Measurements from ENCODE around the gene HPSE2.
A peak's percentile ranks its signal among the peaks of the same experiment; 100 is the strongest.

HPSE2 gene

DNA sequence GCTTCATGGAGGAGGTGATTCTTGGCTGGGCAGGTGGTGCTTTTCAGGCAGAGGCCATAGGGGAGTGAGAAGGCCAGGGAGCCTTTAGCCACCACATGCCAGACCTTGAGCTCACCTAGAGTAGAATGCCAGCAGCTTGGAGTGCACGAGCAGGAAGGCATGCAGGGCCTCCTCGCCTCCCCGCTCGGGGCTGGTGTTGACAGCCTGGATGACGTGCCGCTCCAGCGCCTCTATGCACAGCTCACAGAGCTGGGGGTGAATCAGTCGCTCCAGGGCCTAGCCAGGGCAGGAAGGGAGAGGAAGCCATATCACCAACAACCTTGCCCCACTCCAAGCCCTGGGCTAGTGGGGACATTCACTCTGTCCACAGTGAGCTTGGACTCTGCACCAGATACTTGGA, 804.6 kb downstream of the HPSE2 start:
- no peak for DNase-seq (ENCODE audit: low spot score)

DNA sequence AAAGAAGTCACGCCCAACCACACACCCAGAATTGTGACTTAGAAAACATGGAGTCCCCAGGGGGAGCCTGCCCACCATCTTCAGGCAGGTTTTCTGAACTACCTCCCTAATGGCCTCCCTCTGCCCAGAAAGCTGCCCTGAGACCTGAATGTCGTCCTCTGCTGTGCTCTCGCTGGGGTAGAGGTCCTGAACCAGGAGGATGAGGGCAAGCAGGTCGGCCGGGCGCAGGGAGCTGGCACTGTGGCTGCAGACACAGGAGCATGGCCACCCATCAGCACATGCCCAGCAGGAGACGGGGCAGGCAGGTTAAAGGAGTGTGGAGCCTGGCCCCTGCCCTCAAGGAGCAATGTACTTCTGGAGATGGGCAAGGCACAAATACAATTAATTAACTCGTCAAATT, 805.2 kb downstream of the HPSE2 start:
- no peak for DNase-seq (ENCODE audit: low spot score)

DNA sequence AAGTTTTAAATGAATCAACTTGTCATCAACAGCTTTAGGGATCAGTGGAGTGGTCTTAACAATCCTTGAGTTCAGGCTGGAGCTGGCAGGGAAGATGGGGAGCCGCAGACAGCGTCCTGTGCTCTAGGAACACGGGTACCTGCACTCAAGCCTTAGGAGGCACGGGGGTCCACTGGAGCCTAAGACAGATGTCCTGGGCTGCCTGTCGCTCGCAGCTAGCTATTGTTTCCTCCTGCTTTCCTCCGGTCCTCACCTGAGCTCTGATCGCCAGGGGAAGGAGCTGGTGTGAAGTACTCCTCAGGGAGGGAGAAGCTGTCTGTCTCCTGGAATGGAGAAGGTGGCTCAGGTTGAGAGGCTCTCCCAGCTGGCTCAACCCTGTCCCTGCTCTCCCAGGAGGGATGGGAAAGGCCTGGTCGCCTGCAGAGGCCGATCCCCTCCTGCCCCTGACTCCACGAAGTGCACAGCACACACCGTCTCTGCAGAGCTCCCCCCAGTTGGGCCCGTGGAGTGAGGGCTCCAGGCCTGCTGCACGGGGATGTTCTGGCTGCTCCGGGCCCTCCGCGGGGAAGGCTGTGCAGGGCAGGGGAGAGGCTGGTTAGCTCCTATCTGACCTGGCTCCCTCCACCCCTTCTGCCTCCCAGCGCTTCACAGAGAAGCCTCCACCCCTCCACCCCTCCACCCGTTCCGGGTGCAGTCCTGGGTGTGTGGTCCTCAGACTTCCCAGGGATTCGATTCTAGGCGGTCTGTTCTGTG, 806.2 kb downstream of the HPSE2 start:
- DNase-seq (ENCODE audit: low spot score) = no peak

DNA sequence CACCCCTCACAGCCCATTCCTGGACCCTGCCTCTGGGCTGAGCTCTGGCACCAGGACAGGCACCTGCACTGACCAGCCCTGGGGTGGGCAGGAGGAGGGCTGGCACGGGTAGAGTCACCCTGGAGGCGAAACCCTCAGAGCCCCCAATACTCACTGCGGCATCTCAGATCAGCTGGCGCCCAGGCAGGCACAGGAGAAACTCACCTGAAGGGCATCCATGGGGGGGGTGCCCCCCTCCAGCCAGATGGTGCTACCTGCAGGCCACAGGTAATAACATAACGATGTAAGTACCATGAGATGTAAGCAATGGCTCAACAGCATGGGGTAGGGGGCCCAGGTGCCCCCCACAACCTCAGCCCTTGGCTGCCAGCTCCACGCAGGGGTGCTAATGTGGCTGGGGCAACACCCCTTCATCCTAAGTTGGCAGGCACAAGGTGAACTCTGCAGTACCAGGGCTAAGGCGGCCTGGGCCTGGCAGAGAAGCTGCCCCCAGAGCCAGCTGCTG, 808.6 kb downstream of the HPSE2 start:
- DNase-seq (ENCODE audit: low spot score) = no peak

DNA sequence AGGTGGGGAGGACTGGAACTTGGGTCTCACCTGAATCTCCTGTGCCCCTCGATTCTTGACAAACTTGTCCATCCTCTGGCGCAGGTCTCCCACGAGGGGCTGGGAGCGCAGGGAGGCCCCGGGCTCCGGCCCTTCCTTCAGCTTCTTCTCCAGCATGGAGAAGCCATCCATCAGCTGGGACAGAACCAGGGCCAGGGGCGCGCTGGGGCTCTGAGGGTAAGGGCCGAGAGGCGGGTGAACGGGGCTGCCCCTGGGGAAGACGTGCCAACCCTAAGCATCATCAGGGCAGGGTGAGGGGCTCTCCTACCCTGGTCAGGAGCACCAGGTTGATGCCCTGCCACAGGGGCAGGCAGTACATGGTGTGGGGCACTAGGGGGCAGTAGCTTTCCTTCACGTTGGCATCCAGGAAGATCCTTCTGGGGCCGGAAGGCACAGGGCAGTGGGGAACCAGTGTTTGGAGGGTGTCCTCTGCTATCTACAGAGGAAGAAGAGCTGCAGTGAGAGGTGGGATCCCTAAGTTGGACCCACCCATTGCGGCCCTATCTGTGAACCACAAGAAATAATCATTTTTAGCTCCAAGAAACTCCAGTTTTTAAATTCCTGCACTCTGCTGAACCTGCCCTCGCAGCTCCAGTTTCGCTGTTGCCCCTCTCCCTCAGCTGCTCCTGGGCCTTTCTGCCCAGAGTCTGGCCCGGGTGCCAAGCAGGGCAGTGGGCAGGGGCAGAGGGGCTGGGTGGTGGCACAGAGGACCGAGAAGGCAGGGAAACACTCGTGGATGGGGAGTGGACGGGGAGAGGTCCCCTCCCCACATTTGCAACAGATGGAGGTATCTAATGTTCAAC, 809.9 kb downstream of the HPSE2 start:
- DNase-seq (ENCODE audit: low spot score) = peak; percentile 23

DNA sequence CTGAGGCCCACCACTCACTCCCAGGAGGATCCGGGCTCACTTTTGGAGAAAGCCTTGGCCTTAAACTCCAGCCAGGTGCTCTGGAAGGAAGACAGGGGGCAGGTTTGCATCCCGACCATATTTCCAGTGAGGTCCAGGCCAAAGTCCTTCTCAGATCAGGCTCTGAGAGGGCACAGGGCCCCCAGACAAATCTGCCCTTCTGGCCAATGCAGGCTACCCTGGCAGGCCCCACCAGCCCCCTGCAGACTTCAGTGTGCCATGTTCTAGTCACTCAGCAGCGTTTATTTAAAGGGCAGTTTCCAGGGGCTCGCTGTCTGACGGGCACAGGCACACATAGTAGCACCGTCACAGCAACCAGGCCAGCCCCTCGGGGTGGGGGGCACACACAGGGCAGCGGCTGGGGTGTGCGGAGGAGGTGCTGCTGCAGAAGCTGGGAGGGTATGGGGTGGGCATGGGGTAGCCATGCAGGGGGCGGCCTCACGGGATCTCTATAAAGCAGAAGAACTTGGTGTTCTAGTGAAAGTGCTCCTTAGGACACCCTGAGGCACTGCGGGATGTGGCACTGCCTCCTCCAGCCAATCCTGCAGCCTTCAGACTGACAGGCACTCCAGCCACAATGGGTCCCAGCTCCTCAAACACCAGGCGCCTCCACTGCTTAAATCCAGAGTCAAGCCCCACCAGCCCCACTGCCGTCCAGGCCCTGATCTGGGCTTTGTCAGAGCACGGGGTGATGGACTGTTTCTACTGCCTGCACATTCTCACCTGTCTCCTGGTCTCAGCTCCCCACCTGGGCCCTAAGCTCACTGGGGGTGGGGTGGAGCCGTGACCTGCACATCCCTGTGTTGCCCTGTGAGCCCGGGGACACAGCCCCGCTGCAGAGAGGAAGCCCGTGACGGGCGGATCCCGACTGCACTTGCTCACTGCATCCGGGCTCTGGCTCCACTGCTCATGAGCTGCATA, 811.1 kb downstream of the HPSE2 start:
- no peak for DNase-seq (ENCODE audit: low spot score)

DNA sequence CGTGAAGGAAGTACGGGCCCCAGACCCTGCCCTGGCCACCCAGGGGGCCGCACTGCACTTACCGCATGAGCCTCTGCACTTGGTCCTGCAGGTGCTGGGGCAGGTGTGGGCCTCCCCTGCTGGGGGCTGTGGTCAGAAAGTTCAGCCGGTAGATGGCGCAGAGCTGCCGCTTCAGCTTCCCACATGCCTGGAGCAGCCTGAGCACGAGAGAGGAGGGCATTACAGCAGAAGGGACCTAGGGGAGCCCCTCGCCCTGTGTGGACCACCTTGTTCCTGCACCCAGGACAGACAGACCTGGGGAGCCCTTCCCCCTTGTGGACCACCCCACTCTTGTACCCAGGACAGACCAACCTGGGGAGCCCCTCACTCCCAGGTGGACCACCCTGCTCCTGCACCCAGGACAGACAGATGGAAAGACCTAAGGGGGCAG, 811.9 kb downstream of the HPSE2 start:
- DNase-seq (ENCODE audit: low spot score) = peak; percentile 3

DNA sequence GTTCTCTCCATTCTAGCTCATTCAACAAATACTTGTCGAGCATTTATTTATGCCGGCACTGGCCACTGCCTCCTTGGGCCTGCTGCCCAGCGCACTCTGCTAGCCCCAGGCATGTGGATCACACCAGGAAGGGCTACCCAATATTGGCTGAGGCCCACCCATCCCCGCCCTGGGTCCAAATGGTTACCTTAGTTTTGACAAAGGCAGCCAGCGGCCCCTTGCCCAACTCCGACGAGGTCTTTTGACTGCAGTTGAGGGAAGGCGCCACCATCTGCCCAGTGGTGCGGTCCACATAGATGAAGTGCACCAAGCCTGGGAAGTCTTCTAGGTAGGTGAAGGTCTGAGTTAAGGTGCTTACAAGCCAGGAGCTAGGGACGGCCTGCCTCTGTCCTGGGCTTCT, 813.5 kb downstream of the HPSE2 start:
- DNase-seq (ENCODE audit: low spot score) = no peak

DNA sequence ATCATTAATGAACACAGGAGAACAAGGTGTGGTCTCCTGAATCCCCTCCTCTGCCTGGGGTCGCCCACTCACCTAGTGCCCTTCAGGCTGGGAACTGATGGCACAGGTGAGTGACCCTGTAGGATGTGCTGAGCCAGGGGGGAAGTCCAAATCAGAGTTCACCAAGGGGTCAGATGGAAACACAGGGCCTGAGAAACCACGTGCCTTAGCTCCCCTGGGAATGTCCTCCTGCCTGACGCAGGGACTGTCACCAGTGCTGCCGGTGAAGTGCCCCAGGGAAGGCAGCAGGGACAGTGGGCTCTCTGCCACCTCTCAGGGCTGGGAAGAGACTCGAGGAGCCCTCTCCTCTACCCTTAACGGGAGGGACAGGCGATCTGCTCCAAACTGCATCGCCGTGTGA, 814.9 kb downstream of the HPSE2 start:
- DNase-seq (ENCODE audit: low spot score) = no peak

DNA sequence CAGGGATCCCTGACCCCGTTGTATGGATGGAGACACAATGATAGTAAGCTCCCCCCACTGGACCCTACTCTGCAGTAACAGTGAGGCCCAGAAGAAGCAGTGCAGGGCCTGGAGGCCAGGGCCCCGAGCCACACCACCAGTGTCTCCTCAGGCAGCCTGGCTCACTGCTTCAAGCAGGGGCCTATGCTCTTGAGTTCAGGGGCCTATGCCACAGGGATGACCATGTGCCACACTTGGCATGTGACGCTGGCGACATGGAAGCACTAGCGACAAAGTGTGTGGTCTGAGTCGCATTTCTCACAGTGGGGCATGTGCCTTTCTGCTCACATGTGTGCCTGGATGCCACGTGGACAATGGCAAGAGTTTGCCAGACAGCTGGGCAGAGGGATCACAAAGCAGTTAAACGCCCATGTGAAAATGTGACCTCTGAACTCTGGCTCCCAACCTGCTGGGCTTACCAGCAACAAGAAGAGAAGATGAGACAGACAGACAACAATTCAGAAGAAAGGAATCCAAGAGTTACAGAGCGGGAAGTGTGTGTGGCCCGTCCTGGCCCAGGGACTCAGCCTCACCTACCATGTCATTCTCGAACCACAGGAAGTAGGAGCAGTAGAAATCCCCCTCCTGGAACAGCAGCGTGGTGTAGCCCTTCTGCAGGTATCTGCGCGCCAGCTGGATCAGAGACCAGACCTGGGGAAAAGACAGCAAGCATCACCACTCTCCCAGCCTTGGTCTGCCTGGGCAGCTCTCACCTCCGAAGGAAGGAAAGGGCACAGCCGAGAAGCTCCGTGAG, 816.0 kb downstream of the HPSE2 start:
- DNase-seq (ENCODE audit: low spot score) = no peak

DNA sequence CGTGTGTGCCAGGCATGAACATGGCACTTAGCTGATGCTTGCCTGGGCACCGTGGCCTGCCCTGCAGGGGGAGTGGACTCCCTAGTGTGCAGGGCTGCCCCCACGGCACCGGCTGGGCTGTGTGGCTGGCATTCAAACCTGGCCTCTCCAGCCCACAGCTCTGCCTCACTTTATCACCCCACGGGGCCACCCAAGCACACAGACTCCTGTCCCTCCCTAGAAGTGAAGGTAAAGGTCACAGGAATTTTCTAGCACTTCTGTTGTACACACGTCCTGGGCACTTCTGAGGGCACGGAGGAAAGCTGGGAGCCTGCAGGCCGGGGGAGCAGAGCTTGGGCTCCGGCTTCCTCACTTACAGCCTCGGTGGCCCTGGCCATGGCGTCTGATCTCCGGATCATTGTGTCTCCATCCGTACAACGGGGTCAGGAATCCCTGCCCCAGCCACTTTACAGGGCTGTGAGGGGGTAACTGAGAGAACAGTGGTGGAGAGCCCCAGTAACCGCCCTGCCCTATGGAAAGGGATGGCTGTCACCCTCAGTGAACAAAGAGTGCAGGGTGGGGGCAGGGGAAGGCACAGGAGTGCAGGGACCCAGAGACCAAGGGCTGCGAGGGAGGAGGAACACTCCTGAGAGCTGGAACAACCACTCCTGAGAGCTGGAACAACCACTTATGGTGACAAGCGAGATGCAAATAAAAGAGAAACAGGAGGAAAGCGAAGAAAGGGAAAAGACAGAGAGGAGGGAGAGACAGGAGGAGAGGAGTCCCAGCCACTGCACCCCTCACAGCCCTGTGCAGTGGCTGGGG, 816.8 kb downstream of the HPSE2 start:
- no peak for DNase-seq (ENCODE audit: low spot score)

DNA sequence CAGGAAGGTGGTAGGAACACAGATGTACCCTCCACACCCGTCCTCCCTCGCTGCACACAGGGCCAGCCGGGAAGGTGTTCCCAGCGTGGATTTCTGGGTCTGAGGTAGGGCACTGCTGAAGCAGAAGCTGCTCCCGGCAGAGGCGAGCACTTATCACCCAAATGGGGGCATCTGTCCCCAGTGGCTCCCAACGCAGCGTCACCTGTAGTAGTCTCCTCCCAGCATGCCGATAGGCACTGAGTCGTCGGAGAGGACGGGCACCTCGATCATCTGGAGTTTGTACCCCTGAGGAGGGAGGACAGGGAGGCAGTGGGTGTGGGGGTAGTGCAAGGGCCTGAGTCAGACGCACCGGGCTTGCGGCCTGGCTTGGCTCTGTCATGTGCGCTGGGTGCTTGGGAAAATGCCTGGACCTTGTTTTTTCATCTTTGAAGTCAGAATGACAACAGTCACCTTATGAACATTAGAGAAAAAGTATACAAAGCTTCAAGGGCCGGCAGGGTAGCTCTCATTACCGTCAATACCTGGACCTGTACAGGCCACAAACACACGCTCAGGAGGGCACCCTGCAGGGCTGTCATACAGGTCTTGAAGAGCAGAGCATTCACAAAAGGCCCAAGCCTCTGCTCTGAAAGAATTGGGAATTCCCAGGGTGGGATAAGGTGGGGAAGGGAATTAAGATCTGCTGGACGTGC, 817.5 kb downstream of the HPSE2 start:
- DNase-seq (ENCODE audit: low spot score) = peak; percentile 5

DNA sequence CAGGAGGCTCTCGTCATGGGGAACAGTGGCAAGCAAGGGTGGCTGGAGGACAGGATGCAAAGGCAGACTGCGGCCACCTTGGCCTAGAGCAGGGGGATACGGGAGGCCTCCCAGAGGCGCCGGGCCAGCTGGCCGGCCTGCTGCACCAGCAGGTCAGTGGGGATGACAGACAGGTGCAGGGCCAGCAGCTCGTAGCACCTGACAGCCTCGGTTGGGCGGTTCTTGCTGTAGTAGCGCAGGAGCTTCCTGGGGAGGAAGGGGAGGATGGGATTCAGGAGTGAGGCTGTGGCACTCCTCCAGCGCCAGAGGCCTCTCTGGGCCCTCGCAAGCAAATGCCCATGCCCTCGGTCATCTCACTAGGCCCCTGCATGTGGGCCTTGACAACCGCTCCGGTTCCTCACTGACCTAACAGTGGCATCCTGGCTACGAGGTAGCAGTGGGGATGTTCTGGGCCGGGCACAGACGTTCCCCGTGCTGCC, 818.1 kb downstream of the HPSE2 start:
- peak; percentile 69 for DNase-seq (ENCODE audit: low spot score)

DNA sequence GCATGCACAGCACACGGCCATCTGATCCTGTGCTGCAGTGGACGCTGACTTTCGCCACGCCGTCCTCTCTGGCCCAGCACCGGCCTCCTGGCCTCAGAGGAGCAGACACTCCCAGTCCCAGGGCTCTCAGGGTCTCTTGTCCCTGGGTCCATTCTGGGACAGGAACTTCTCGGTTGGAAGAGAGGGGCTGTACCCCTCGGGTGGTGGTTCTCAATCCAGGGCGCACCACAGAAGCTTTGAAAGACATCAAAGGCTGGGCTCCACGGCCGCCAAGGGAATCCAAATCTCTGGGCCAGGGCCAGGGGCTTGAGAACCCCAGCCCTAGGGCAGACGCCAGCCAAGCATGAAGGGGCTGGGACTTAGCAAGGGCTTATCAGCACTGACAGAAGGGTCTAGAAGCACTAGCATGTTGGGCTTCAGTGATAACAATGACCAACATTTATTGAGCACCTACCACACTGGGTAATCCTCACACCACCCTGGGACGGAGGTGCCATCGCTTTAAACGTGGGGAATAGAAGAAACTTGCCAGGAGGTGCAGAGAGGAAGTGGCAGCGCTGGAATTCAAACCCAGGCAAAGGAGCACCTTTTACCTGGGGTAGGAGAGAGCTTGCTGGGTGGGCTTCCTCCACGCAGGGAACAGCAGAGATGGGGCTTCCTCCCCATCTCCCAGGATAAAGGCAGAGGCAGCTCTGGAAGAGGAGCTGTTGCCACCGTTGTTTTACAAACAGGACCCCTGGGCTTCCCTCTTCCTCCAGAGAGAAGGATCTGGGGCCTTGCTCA, 818.9 kb downstream of the HPSE2 start:
- DNase-seq (ENCODE audit: low spot score) = no peak

DNA sequence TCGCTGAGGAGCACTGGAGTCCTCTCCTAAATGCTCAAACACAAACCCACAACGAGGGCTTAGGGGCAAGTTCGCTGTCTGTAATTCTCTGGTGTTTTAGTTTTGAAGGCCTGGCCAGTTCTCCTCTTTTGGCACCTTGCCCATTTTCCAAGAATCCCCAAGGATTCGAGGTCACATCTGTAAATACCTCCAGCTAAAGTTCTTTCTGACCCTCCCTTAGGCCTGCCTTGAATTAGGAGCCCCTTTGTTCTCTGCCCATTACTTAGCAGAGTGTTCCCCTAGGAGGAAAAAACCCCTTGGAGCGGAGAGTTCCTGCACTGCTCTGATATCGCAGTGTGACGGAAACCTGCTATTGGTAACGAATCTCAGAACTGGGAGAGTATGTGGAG, 819.9 kb downstream of the HPSE2 start:
- no peak for DNase-seq (ENCODE audit: low spot score)

DNA sequence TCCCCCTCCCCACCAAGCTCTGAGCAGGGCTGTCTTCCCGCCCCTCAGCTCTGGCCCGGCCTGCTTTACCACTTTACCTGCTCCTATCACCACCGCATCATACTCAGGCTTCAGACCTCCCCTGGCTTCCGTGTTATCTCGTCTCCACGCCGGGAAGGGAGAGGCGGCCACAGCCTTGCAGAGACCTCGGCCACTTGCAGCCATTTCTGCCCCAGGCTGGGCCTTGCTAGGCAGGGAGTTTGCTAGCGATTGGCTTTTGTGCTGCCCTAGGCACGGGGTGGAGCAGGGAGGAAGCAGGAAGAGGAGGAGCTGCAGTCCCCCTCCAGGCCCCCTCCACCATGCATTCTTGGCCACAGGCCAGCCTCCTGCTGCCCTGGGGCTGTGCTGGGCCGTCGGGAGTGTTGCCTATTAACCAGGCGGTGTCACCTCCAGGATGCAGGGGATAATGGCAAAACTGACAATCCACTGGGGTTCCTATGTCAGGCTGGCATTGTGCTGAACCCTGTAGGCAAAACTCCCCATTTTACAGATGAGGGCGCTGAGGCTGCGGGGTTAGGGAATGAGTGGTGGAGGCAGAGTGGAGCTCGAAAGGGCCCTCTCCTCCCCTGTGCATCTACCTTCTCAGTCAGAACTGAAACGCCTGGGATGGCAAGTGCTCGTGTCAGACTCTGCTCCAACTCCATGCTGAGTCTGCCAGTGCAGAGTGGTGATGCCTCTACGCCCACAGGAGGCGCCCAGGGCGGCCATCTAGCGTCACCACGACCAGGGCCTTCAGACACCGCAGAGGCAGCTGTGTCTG, 820.5 kb downstream of the HPSE2 start, which contains the start of gene PYROXD2:
Gene PYROXD2, minus strand, starts transcription at position 251 of the 799 bp plus-strand sequence. Its CDS starts 47 bp downstream, at position 204.
- peak; percentile 76 for DNase-seq (ENCODE audit: low spot score)

DNA sequence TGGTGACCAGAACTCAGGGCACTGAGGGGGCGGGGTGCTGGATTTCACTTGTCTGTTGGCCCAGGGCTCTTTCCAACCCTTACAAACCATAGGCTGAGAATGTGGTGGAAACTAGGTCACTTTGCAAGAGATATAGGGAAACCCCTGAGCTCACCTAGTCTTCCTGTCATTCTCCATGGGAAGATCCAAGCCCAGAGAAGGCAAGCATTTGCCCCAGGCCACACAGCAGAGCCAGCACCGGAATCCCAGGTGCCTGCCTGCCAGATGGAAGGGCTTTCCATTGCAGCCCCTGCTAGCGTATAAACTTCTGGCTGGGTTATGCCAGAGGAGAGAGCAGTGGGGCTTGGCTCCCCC, 821.1 kb downstream of the HPSE2 start:
- no peak for DNase-seq (ENCODE audit: low spot score)

DNA sequence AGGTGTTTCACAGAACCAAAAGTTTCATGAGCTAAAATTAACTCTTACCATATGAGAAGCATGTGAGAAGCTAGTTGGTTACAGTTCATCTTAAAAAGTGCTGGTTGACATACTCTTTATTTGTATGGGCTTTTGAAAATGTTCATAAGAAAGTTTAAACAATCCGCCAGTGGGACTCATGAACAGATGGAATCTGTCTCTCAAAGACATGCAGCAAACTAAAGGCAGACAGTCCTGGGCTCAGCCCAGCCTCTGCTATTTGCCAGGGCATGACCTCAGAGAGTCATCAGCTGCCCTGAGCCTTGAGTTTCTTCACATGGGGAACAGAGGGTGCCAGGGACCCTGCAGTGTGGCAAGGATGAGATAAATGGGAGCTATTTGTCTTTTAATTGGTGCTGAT, 823.9 kb downstream of the HPSE2 start:
- DNase-seq (ENCODE audit: low spot score) = no peak

Data from cerebellar cortex (tissue), 1 donor.